Left lobe of liver (tissue), 2 donors: Measurements from ENCODE around the gene IQCE. TPM values are rescaled to one million over a fixed set of nuclear protein-coding genes. Genes with fewer than 3 reads are reported as not detected.

Experiments used
- ATAC-seq: fragments of 200-7000 bp; cut with Tn5 transposase; one replicate; pipeline ENCODE4 v1.9.1; 2020; ENCODE audit warnings: mild to moderate bottlenecking, moderate library complexity
- DNase-seq: peaks from one replicate; pipeline ENCODE4 v3.0.0-alpha.2; 2020; ENCODE audit warnings: low spot score
- total RNA-seq: library from RNA; stranded (reverse); gene quantifications from one replicate; pipeline ENCODE4 v1.2.1, GENCODE V29; 2021
- donor health status: DM: no; HTN: no; CAD: no; lungs with moderate emphysema.
- donor health status: DM: no; HTN: yes; CAD: no.

Gene IQCE
- total RNA-seq, 1 donor from 2014 or later, result 5.7 TPM

DNA sequence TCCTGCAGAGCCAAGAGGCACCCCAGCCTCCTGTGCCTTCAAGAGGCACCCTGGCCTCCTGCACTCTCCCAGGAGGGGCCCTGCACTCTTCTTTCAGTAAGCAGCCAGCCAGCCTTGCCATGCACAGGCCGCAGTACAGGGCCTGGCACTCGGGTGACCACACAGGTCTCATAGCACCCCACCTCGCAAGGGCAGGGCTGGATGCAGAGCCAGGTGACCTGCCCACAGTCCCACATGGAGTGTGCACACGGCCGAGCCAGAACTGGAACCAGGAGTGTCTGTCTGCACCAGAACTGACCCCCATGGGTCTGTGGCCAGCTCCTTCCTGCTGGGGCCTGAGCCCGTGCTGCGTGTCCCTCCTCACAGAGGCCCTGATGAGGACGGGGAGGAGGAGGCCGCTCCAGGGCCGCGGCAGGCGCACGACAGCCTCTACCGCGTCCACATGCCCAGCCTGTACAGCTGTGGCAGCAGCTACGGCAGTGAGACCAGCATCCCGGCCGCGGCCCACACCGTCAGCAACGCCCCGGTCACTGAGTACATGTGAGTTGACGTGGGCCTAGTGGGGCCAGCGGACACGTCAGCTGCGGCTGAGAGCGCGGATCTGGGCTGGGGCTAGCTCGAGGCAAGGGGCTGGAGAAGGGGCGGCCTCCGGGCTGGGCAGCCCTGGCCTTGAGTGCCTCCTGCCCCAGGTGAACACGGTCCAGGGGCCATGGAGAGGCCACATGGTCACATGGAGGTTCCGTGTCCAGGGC, 99.3 kb downstream of the IQCE start:
- no peak for ATAC-seq
- DNase-seq, result no peak

GRCh38 chr7:2658941-2659340, 100.2 kb downstream of the IQCE start:
- no peak for ATAC-seq
- DNase-seq, result no peak

DNA sequence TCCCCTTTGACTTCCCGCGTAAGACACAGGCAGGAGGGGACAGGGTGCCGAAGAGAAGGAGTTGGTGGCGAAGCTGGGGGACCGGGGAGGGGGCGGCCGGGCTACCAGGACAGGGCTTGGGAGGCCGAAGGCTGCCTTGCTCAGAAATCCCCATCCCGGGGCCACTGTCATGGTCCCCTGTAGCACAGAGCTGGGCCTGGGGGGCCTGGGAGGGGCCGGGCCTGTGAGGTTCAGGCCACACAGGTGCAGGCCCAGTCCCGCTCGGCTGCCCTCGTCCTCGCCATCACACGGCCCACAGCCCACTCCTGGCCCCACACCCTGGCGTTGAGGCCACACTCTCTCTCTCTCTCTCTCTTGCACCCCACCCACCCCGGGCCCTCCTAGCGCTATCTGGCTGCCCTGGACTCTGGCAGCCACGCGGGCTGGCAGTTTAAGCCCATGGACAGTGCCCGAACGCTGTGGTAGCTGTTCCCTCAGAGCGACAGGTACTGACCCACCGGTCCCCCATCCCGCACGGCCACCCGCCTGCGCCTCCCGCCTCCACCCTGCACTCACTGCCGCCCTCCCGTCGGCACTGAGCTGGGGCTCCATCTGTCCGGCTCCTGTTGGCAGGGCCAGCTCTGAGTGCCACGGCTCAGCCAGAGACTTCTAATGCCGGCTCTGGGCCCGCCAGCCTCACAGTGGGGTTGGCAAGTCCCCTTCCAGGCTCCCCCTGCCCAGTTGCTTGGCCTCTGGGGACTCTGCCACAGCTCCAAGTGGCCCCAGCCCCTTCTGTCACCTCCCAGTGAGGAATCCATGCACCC, 101.0 kb downstream of the IQCE start:
- ATAC-seq (no peak), DNase-seq (no peak)

DNA sequence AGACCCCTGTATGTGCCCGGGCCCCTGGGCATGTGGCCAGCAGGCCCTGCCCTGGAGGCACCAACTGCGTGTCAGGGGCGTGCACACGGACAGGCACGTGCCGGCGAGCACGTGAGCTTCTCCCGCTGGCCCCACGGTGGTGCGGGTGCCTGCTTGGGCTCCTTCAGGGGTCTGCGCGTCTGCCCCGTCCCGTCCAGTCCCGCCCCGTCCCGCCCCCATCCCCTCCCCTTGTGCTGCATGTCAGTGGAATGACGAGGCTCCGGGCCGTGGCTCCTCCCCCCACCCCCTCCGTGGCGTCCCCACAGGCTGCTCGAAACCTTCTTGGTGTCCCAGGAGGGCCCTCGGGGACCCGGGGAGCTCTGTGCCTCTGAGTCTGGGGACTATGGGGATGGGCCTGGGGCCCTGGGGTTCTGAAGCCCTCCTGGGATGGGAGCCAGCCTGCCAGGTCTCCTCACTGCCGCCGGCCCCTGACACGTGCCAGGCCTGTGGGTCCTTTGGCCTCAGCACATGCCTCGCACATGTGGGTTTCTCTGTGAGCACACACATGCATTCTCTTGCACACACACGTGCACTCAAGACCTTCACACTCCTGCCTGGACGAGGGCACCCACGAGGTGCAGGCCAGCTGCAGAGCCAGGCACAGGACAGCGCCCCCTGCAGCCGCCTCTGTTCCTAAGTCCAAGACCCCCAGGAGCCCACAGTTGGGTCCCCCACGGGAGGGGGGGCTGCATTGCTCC, 101.7 kb downstream of the IQCE start:
- ATAC-seq (no peak), DNase-seq (no peak)

DNA sequence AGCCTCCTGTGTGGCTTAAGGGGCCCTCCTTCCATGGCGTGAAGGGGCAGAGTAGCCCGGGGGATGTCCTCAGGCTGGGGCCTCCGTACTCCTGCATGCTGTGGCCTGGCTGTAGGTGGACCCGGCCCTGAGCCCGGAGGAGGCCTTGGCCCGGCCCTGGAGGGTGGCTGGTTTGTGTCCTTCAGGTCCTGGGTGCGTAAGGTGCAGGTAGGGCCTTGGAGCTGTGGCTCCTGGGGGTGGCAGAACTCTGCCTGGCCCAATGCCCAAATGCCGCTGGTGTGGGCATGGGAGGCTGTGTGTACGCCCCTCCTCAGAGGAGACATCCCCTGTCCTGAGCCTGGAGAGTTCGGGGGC, 102.3 kb downstream of the IQCE start:
- DNase-seq (no peak), ATAC-seq (no peak)

GRCh38 chr7:2661602-2662272, 103.0 kb downstream of the IQCE start:
- DNase-seq, result peak; percentile 76
- peak; percentile 46 for ATAC-seq

- DNase-seq (peak; percentile 76), ATAC-seq (peak; percentile 36)
Measured at GRCh38 chr7:2662273-2663120, 103.7 kb downstream of the IQCE start.

DNA sequence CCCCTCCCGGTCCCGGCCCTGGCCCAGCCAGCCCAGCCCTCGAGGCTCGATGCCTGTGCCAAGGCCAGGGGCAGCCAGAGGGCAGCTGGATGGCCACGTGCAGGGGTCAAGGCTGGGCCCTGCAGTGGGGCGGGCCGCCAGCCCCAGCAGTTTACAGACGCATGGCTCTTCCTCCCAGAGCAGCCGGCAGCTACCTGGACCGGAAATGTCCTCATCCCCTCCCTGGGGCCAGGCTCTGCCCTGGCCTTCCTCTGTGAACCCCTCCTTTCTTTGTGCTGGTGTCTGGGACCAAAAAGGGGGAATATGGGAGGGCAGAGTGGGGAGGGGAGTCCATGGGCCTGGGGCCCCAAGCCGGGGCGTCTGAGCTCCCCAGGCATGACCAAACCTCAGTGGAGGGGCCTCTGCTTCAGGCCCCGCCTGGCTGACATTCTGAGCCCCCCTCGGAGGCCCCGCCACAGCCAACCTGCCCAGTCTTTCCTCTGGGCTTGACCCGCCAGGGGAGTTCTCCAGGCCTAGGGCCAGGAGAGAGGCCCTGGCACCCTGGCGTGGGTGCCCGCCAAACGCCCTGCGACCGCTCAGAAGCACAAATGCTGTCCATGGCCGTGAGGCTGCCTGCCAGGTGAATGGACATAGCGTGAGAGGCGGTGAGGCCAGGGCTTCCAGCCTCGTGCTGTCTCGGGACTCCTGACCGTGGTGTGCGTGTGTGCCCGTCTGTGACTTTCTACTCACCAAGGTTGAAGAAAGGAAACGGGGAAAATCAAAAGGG, 104.5 kb downstream of the IQCE start:
- ATAC-seq (peak; percentile 69), DNase-seq (peak; percentile 98)

DNA sequence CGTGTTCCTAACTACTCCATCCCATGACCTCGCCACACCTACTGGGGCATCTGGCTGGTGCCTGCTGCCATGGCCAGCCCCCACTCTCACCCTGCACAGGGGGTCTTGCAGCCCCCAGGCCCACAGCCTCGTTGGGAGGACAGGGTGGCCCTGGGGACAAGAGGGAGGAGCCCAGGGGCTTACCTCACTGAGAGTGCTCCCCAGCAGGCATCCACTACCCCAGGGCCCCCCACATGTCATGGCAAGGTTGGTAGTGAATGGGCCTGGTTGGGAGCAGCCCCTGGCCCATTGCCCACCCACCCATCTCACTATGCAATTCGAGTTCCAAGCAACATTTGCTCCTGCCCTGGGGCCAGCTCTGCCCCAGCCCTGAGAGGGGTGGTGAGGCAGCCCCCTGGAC, 105.2 kb downstream of the IQCE start:
- no peak for ATAC-seq
- DNase-seq, result no peak

Other genes with a start within 250 kb of the IQCE start
- 12.2 TPM for gene SNX8, start 244.5 kb upstream of the IQCE start, total RNA-seq
- gene EIF3B, start 204.2 kb upstream of the IQCE start, total RNA-seq, result 62.6 TPM
- gene CHST12, start 155.4 kb upstream of the IQCE start, total RNA-seq, result 8.2 TPM
- gene GRIFIN, start 82.6 kb upstream of the IQCE start, total RNA-seq, result not detected
- gene LFNG, start 39.2 kb upstream of the IQCE start, total RNA-seq, result 1.2 TPM
- gene BRAT1, start 3.5 kb upstream of the IQCE start, total RNA-seq, result 15.6 TPM
- gene TTYH3, start 73.0 kb downstream of the IQCE start, total RNA-seq, result 15.5 TPM
- 0.83 TPM for gene AMZ1, start 129.2 kb downstream of the IQCE start, total RNA-seq